Psoas muscle (tissue), 8 donors: ENCODE results near the gene DISP2. TPM values are rescaled to one million over a fixed set of nuclear protein-coding genes. Genes with fewer than 3 reads are reported as not detected.
A peak's percentile ranks its signal among the peaks of the same experiment; 100 is the strongest.

ENCODE experiments used
- ATAC-seq, 4 donors: fragments of 200-7000 bp; cut with Tn5 transposase; one replicate each; pipeline ENCODE4 v1.9.1; 2020; ENCODE audit warnings: moderate library complexity in 3 of 4, mild to moderate bottlenecking in 2 of 4
- DNase-seq, 2 donors: peaks; one replicate each; pipeline ENCODE4 v3.0.0-alpha.2; 2020
- H3K27ac ChIP-seq: fragments of 200-600 bp; one replicate; pipeline ENCODE4 v1.8.0; 2022
- H3K27me3 ChIP-seq, 3 donors: fragments of 200-600 bp in 1 of 3; one replicate each; pipeline versions ENCODE4 v1.6.1 to v1.8.0; 2013 to 2022; ENCODE audit warnings: low read length in 2 of 3, mild to moderate bottlenecking in 2 of 3, moderate library complexity in 1 of 3; ENCODE audit not compliant: insufficient read depth in 3 of 3
- H3K36me3 ChIP-seq, 2 donors: fragments of 200-600 bp in 1 of 2; one replicate each; pipeline versions ENCODE4 v1.6.1 to v1.8.0; 2013 to 2022; ENCODE audit warnings: low read depth in 1 of 2, mild to moderate bottlenecking in 1 of 2, moderate library complexity in 1 of 2; ENCODE audit not compliant: insufficient read depth in 1 of 2
- H3K4me1 ChIP-seq: fragments of 200-600 bp; one replicate; pipeline ENCODE4 v1.8.0; 2022
- H3K4me3 ChIP-seq: fragments of 200-600 bp; one replicate; pipeline ENCODE4 v1.8.0; 2022; ENCODE audit warnings: mild to moderate bottlenecking
- H3K9me3 ChIP-seq: fragments of 200-600 bp; one replicate; pipeline ENCODE4 v1.8.0; 2022
- CTCF ChIP-seq: fragments of 200-600 bp; IDR thresholded peaks from one replicate; pipeline ENCODE4 v1.8.0; 2022; ENCODE audit warnings: antibody characterized with exemption
- WGBS, 3 donors: extraction: QIAGEN DNeasy Blood & Tissue Kit; methylation state at CpG; one replicate each; pipeline versions ENCODE4 v1.1.6 to v1.1.7; 2013; 5-methylcytosine and 5-hydroxymethylcytosine counted together
- intact Hi-C, 2 donors: fragments of 100-400 bp; cut with DNase I; formaldehyde crosslinking; loops; one replicate each; pipeline versions ENCODE4 v1.11.0 to v1.14.2; 2022
- polyA plus RNA-seq, 3 donors: library from polyadenylated mRNA; stranded (reverse); fragments of 200-250 nt; gene quantifications; one replicate each; pipeline ENCODE4 v1.2.3, GENCODE V29; 2013
- total RNA-seq, 4 donors: library from RNA; stranded (reverse); fragmentation: NEBNext Ultra II Directional in 2 of 4; extraction: Animal tissue kit (Norgen Biotek cat#: 25700) in 2 of 4; gene quantifications; one replicate each; pipeline versions ENCODE4 v1.2.1 to v1.2.4, GENCODE V29; 2021 to 2023
- donor health status: healthy with polysubstance abuse.
- donor health status: DM: no; HTN: no; CAD: no; lungs with moderate emphysema.
- donor health status: Bipolar disorder and iron deficiency.
- donor health status: healthy.
- donor health status: DM: yes; HTN: yes; CAD: no.
- donor health status: DM: no; HTN: no; CAD: no.
- donor health status: DM: no; HTN: no; CAD: no.
- donor health status: DM: yes; HTN: yes; CAD: no.

DISP2 gene
- total and polyA plus RNA-seq, 7 donors = 0.05 to 2.4 (median 0.62) TPM

GRCh38 chr15:40379853-40380252, 21.8 kb downstream of the DISP2 start:
- no peak for TF ChIP-seq CTCF
- Histone ChIP-seq H3K36me3 (no peaks in the 10 kb centered on the region), H3K27ac (peak overlapping the region; percentile 81), H3K27me3 (no peaks in the 10 kb centered on the region), H3K4me3 (peak overlapping the region; percentile 4), H3K4me1 (peaks cover 25% of the 10 kb centered on the region), H3K9me3 (no peaks in the 10 kb centered on the region)
- WGBS, 3 donors = 6 to 11% (median 7%) methylated on average over 4 of the region's 4 CpGs
- ATAC-seq = peak; percentile 92 to 94 (median 92)
- DNase-seq = peak; percentile 79 to 81
- intact Hi-C loops = no loop called here

- Histone ChIP-seq H3K4me1 (peaks cover 25% of the 10 kb centered on the region), H3K27ac (peak overlapping the region; percentile 81), H3K4me3 (no peak overlapping the region), H3K27me3 (no peaks in the 10 kb centered on the region), H3K9me3 (no peaks in the 10 kb centered on the region), H3K36me3 (no peaks in the 10 kb centered on the region)
- ATAC-seq = no peak
- intact Hi-C loops = no loop called here
- 91 to 95% (median 94%) methylated on average over 10 of the region's 10 CpGs for WGBS, 3 donors
- DNase-seq = no peak
- TF ChIP-seq CTCF = no peak
These were observed 22.6 kb downstream of the DISP2 start for GRCh38 chr15:40380636-40381035.

- ATAC-seq (no peak), DNase-seq (no peak)
- TF ChIP-seq CTCF = no peak
- H3K4me1 ChIP-seq = peaks cover 25% of the 10 kb centered on the region
- H3K36me3 ChIP-seq = peaks cover 5 to 8% of the 10 kb centered on the region in 2 donors
- intact Hi-C loops = no loop called here
- peak overlapping the region; percentile 61 for H3K27ac ChIP-seq
- H3K9me3 ChIP-seq = no peaks in the 10 kb centered on the region
- 94 to 96% (median 96%) methylated on average over 11 of the region's 11 CpGs for WGBS, 3 donors
- H3K4me3 ChIP-seq = no peak overlapping the region
- no peaks in the 10 kb centered on the region for H3K27me3 ChIP-seq
These were observed 24.0 kb downstream of the DISP2 start for GRCh38 chr15:40381818-40382529.

GRCh38 chr15:40382580-40383456, 24.8 kb downstream of the DISP2 start, which contains the start of gene KNSTRN:
TSS of gene KNSTRN (plus strand) at chr15:40382721. CDS start at chr15:40382836, 115 bp downstream.
- Histone ChIP-seq H3K36me3 (peaks cover 8 to 16% of the 10 kb centered on the region in 2 donors), H3K4me1 (peaks cover 25% of the 10 kb centered on the region), H3K27me3 (no peaks in the 10 kb centered on the region), H3K27ac (peak within 1 kb of the TSS; percentile 61), H3K9me3 (no peaks in the 10 kb centered on the region), H3K4me3 (peak within 1 kb of the TSS; percentile 92)
- 3 to 4% (median 3%) methylated on average over 54 to 57 of the region's 57 CpGs for WGBS, 3 donors
- no peak for TF ChIP-seq CTCF
- intact Hi-C loops = no loop called here
- ATAC-seq (peak; percentile 88 to 92 (median 90)), DNase-seq (peak; percentile 89 to 94)
